ENCODE measurements around the gene LUC7L3.
"Not testable (repeated sequence)": the region's sequence is repeated elsewhere in the genome, so short reads cannot be mapped to it uniquely, and the experiment has no call there.

LUC7L3 gene

DNA sequence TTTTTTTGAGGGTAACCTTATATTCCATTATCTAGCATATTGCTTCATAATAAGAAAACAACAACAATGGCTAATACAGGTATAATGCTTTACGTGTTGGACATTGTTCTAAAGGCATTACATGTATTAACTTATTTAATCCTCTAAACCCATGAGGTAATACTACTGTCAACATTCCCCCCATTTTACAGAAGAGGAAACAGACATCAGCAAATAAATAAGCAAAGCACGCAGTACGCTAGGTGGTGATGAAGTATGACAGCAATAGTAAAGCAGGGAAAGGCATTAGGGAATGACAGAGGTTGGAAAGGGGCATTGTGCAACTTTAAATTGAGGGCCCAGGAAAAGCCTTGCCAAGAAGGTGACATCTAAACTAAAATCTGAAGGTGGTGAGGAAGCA lies 16.2 kb upstream of the LUC7L3 start:
- DNase-seq (ENCODE audit: low read depth): no peak
- H3K4me3 ChIP-seq (ENCODE audit: low read depth, low read length): no peak overlapping the region
- TF ChIP-seq, protein P1, sequence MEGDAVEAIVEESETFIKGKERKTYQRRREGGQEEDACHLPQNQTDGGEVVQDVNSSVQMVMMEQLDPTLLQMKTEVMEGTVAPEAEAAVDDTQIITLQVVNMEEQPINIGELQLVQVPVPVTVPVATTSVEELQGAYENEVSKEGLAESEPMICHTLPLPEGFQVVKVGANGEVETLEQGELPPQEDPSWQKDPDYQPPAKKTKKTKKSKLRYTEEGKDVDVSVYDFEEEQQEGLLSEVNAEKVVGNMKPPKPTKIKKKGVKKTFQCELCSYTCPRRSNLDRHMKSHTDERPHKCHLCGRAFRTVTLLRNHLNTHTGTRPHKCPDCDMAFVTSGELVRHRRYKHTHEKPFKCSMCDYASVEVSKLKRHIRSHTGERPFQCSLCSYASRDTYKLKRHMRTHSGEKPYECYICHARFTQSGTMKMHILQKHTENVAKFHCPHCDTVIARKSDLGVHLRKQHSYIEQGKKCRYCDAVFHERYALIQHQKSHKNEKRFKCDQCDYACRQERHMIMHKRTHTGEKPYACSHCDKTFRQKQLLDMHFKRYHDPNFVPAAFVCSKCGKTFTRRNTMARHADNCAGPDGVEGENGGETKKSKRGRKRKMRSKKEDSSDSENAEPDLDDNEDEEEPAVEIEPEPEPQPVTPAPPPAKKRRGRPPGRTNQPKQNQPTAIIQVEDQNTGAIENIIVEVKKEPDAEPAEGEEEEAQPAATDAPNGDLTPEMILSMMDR (conservative IDR thresholded peaks at IDR 0.05; ENCODE audit: low read depth, low read length): no peak

DNA sequence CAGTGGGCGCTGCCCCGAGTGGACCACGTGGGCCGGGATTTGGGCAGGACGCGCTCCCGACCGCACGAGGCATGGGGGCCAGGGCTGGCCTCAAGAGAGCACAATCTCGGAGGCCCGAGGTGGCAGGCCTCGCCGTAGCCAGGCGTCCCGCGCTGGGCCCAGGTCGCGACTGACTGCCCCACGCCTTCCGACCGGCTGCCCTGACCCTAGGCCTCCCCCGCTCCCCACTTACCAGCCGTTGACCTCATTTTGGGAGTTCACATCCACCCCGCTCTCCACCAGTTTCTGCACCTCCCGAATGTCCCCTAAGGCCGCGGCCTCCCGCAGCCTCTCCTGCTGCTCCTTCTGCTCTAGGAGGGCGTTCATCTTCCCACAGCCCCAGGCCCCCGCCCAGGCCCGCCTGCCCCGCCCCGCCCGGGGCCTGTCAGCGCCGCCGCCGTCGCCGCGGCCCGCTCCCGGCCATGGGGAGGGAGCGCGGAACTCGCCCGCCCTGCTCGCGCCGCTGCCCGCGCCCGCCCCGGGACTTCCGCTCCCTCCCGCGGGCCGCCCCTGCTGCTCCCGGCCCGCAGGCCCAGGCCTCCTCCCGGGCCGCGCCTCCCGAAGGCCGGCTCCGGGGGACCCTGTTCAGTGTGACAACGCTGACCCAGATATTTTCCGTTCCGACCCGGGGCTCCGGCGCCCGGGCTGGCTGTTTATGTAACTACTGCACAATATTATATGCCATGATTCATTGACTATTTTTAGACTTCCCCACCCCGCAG lies 11.9 kb upstream of the LUC7L3 start, which contains the start of gene ANKRD40:
TSS of gene ANKRD40 (minus strand) at position 626 of the 761 bp plus-strand sequence. CDS start at position 366, 260 bp downstream.
- peak within 1 kb of the TSS; percentile 70 for H3K4me3 ChIP-seq (ENCODE audit: low read depth, low read length)
- TF ChIP-seq, protein P1 (conservative IDR thresholded peaks at IDR 0.05; ENCODE audit: low read depth, low read length): no peak
- peak; percentile 95 for DNase-seq (ENCODE audit: low read depth)

DNA sequence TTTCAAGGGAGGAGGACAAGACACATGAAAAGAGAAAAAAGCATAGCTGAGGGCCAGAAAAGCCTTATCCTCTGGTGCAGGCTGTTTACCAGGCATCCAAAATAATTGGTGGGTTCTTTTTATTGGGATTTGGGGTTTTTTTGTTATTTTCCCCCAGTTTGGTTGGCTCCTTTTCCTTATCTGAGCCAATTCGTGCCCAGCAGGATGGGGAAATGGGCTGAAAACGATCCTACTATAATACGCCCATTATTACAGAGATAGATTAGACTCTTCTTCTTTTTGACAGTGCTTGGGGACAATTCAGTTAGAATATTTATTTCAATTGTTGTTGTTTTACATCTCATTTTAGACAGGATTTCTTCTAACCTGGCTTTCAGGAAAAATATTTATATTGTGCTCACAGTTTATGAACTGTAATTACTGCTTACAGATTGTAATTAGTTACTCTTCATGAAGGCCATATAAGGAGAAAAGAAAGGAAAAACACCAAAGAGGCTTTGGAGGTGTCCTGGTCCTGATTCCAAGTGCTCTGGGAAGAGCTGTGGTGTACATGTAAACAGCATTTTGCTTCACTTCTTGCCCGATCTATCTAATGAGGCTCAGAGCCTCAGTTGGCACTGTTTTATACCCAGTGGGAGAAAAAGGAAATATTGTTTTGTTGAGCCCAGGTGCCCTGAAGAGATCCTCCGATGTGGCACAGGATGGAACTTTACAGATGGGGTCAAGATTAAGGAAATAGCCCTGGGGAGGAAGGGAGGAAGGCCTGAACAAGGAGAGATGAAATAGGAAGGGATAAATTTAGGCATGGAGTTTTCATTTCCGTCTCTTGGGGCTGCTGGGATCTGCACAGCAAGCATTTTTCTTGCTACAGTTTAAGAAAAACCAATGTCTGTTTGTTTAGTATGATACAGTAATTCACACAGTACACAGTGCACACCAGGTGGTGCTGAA lies 11.1 kb upstream of the LUC7L3 start:
- peak; percentile 59 for DNase-seq (ENCODE audit: low read depth)
- H3K4me3 ChIP-seq (ENCODE audit: low read depth, low read length): peak overlapping the region; percentile 70
- TF ChIP-seq, protein P1 (conservative IDR thresholded peaks at IDR 0.05; ENCODE audit: low read depth, low read length): no peak

DNA sequence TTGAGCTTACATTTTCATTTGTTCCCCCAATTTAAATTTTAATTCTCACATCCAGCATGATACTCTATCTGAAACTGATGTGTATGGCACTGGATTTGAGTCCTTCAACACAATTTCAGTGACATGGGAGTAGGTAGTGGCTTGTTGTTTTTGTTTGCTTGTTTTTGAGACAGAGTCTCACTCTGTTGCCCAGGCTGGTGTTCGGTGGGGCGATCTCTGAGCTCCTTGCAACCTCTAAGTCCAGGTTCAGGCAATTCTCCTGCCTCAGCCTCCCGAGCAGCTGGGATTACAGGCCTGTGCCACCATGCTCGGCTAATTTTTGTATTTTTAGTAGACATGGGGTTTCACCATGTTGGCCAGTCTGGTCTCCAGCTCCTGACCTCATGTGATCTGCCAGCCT lies 10.3 kb upstream of the LUC7L3 start:
- H3K4me3 ChIP-seq (ENCODE audit: low read depth, low read length); DNase-seq (ENCODE audit: low read depth): not testable (repeated sequence)

DNA sequence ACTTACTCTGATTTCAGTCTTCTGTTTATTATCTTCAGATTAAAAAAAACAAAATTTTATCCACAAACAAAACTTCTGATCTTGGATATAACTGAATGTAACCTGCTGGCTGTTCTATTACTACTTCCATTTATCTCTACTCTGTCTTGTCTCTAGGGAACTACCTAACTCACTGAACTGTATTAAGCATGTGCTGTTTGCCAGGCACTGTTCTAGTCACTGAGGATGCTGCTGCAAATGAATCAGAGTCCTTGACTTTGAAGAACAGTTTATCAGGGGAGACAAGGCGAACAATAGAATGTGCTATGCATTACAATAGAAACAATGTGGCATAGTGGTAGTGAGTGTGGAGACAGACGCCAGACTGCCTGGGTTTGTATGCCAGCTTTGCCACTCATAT lies 9.4 kb upstream of the LUC7L3 start:
- no peak overlapping the region for H3K4me3 ChIP-seq (ENCODE audit: low read depth, low read length)
- no peak for DNase-seq (ENCODE audit: low read depth)
- TF ChIP-seq, protein P1 (conservative IDR thresholded peaks at IDR 0.05; ENCODE audit: low read depth, low read length): no peak

DNA sequence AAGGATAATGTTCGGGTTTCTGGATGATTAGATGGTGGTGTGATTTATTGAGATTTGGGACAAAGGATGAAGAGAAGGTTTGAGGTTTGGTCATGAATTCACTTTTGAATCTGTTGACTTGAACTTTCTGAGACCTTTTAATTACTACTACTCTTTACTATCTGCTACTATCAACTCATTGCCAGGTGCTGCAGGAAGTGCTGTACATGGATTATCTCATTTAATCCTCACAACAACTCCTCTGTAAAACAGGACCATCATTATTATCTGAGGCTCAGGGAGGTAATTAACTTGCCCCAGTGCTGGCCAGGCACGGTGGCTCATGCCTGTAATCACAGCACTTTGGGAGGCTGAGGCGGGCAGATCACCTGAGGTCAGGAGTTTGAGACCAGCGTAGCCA lies 8.8 kb upstream of the LUC7L3 start:
- TF ChIP-seq, protein P1 (conservative IDR thresholded peaks at IDR 0.05; ENCODE audit: low read depth, low read length): no peak
- H3K4me3 ChIP-seq (ENCODE audit: low read depth, low read length): no peak overlapping the region
- no peak for DNase-seq (ENCODE audit: low read depth)

DNA sequence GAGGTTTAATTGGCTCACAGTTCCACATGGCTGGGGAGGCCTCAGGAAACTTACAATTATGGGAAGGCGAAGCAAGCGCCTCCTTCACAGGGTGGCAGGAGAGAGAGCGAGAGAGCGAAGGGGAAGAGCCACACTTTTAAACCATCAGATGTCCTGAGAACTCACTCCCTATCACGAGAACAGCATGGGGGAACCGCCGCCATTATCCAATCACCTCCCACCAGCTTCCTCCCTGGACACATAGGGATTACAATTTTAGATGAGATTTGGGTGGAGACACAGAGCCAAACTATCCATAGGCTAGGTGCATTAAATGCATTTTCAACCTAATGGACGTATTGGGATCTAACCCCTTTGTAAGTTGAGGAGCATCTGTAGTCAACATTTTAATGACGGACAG lies 6.8 kb upstream of the LUC7L3 start:
- no peak for DNase-seq (ENCODE audit: low read depth)
- TF ChIP-seq, protein P1 (conservative IDR thresholded peaks at IDR 0.05; ENCODE audit: low read depth, low read length): no peak
- H3K4me3 ChIP-seq (ENCODE audit: low read depth, low read length): no peak overlapping the region
